ENCODE measurements around the gene PAK6. TPM values are rescaled to one million over a fixed set of nuclear protein-coding genes. Genes with fewer than 3 reads are reported as not detected.

The PAK6 gene
- total and polyA plus RNA-seq, 2 donors, result 0.38 to 1.3 TPM

DNA sequence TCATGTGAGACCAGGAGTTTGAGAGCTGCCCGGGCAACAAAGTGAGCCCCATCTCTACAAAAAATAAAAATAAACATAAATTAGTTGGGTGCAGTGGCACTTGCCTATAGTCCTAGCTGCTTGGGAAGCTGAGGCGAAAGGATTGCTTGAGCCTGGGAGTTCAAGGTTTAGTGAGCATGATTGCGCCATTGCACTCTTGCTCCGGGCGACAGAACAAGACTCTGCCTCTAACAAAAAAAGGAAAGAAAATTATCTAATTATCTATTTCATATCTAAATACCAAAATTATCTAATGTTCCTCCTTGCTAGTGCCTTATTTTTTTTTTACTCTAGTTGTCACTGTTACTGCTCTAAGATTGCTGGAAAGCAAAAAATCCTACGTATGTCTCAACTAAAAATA is 16.7 kb upstream of the PAK6 start:
- Histone ChIP-seq H3K36me3 (ENCODE audit: control insufficient read depth in 2 of 2, insufficient read depth in 2 of 2, low read length in 1 of 2) (peaks cover 18 to 85% of the 10 kb centered on the region in 2 donors), H3K27ac (ENCODE audit: low read depth in 1 of 2, low read length in 1 of 2) (no peak overlapping the region), H3K9me3 (ENCODE audit: control insufficient read depth in 2 of 2, insufficient read depth in 1 of 2, low read length in 1 of 2) (no peaks in the 10 kb centered on the region), H3K27me3 (ENCODE audit: control insufficient read depth in 2 of 2, insufficient read depth in 1 of 2, low read length in 1 of 2) (no peaks in the 10 kb centered on the region), H3K4me1 (ENCODE audit: control insufficient read depth in 2 of 2, insufficient read depth in 2 of 2, low read length in 2 of 2) (no peaks in the 10 kb centered on the region), H3K4me3 (ENCODE audit: low read length in 2 of 2) (no peak overlapping the region)
- DNase-seq (ENCODE audit: low read depth in 6 of 9, low spot score in 9 of 9), result no peak
- 97% methylated on average over 6 of the region's 6 CpGs for WGBS

DNA sequence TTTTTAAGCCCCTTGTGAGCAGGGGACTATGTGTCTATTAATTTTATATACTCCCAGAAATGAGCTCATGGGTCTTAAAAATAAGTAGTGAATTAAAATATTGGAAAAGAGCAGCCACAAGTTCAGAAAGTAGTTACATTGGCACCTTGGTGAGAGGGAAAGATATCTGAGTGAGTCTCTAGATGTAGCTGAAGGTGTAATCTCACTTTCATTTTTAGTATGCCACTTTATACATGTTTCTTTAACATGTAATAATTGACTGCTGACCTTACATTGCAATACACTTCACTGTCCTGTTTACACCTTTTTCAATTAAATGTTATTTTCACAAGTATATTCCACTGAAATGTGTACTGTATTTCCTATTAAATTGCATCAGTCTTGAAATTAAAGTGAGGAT is 12.1 kb upstream of the PAK6 start:
- H3K4me3 ChIP-seq (ENCODE audit: low read length in 2 of 2), result no peak overlapping the region
- H3K27me3 ChIP-seq (ENCODE audit: control insufficient read depth in 2 of 2, insufficient read depth in 1 of 2, low read length in 1 of 2), result no peaks in the 10 kb centered on the region
- H3K9me3 ChIP-seq (ENCODE audit: control insufficient read depth in 2 of 2, insufficient read depth in 1 of 2, low read length in 1 of 2), result no peaks in the 10 kb centered on the region
- H3K4me1 ChIP-seq (ENCODE audit: control insufficient read depth in 2 of 2, insufficient read depth in 2 of 2, low read length in 2 of 2), result no peaks in the 10 kb centered on the region
- H3K36me3 ChIP-seq (ENCODE audit: control insufficient read depth in 2 of 2, insufficient read depth in 2 of 2, low read length in 1 of 2), result peaks cover 40 to 83% of the 10 kb centered on the region in 2 donors
- DNase-seq (ENCODE audit: low read depth in 6 of 9, low spot score in 9 of 9), result no peak
- no peak overlapping the region for H3K27ac ChIP-seq (ENCODE audit: low read depth in 1 of 2, low read length in 1 of 2)

- Histone ChIP-seq H3K27me3 (ENCODE audit: control insufficient read depth in 2 of 2, insufficient read depth in 1 of 2, low read length in 1 of 2) (no peaks in the 10 kb centered on the region), H3K4me1 (ENCODE audit: control insufficient read depth in 2 of 2, insufficient read depth in 2 of 2, low read length in 2 of 2) (no peaks in the 10 kb centered on the region), H3K4me3 (ENCODE audit: low read length in 2 of 2) (no peak overlapping the region), H3K27ac (ENCODE audit: low read depth in 1 of 2, low read length in 1 of 2) (no peak overlapping the region), H3K9me3 (ENCODE audit: control insufficient read depth in 2 of 2, insufficient read depth in 1 of 2, low read length in 1 of 2) (no peaks in the 10 kb centered on the region), H3K36me3 (ENCODE audit: control insufficient read depth in 2 of 2, insufficient read depth in 2 of 2, low read length in 1 of 2) (peaks cover 50 to 80% of the 10 kb centered on the region in 2 donors)
- no peak for DNase-seq (ENCODE audit: low read depth in 6 of 9, low spot score in 9 of 9)
- 99% methylated on average over 5 of the region's 5 CpGs for WGBS
These were observed 9.5 kb upstream of the PAK6 start for GRCh38 chr15:40229316-40229715.

DNA sequence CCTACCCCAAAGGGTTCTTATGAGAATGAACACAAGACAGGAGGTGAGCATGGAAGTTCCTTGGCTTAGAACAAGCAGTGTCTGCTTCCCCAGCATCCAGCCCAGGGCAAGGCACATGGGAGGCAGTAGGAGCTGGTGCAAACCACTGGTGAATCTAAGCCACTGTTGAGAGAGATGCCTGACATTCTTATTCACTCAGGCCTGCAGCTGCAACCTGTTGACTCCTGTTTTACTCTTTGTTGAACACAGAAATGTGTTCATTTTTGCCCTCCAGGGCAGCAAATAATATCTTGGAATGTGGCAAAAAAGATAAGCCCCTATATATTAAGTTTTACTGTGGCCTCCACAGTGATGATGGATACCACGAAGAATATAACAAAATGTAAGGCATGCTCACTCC is 8.9 kb upstream of the PAK6 start:
- WGBS, result 100% methylated on average over 1 of the region's 1 CpG
- no peak overlapping the region for H3K27ac ChIP-seq (ENCODE audit: low read depth in 1 of 2, low read length in 1 of 2)
- H3K4me1 ChIP-seq (ENCODE audit: control insufficient read depth in 2 of 2, insufficient read depth in 2 of 2, low read length in 2 of 2), result peaks cover 0 to 2% of the 10 kb centered on the region in 2 donors
- no peaks in the 10 kb centered on the region for H3K9me3 ChIP-seq (ENCODE audit: control insufficient read depth in 2 of 2, insufficient read depth in 1 of 2, low read length in 1 of 2)
- H3K27me3 ChIP-seq (ENCODE audit: control insufficient read depth in 2 of 2, insufficient read depth in 1 of 2, low read length in 1 of 2), result no peaks in the 10 kb centered on the region
- DNase-seq (ENCODE audit: low read depth in 6 of 9, low spot score in 9 of 9), result no peak
- H3K36me3 ChIP-seq (ENCODE audit: control insufficient read depth in 2 of 2, insufficient read depth in 2 of 2, low read length in 1 of 2), result peaks cover 47 to 78% of the 10 kb centered on the region in 2 donors
- no peak overlapping the region for H3K4me3 ChIP-seq (ENCODE audit: low read length in 2 of 2)

DNA sequence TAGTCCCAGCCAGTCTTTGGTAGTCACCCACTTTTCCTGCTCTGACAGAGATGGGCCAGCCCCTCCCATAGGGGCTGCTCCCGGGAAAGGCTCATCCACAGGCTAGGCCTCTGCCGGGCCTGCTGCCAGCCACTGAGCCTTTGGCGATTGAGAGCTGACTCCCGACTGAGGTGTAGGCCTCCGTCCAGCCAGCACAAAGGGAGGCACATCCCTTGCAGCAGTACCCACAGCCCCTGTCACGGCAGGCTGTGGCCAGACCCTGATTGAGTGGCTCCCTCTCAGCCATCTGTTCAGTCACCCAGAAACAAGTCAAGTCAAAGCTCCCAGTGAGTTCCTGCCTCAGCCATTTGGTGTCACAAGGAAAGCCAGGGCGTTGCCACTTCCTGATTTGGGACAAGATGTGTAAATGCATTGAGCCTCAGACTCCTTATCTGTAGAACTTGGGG is 6.2 kb upstream of the PAK6 start:
- 94% methylated on average over 7 of the region's 7 CpGs for WGBS
- DNase-seq (ENCODE audit: low read depth in 6 of 9, low spot score in 9 of 9), result no peak
- H3K4me3 ChIP-seq (ENCODE audit: low read length in 2 of 2), result no peak overlapping the region
- H3K9me3 ChIP-seq (ENCODE audit: control insufficient read depth in 2 of 2, insufficient read depth in 1 of 2, low read length in 1 of 2), result no peaks in the 10 kb centered on the region
- H3K36me3 ChIP-seq (ENCODE audit: control insufficient read depth in 2 of 2, insufficient read depth in 2 of 2, low read length in 1 of 2), result peaks cover 41 to 62% of the 10 kb centered on the region in 2 donors
- H3K4me1 ChIP-seq (ENCODE audit: control insufficient read depth in 2 of 2, insufficient read depth in 2 of 2, low read length in 2 of 2), result peaks cover 0 to 4% of the 10 kb centered on the region in 2 donors
- no peak overlapping the region for H3K27ac ChIP-seq (ENCODE audit: low read depth in 1 of 2, low read length in 1 of 2)
- H3K27me3 ChIP-seq (ENCODE audit: control insufficient read depth in 2 of 2, insufficient read depth in 1 of 2, low read length in 1 of 2), result no peaks in the 10 kb centered on the region

GRCh38 chr15:40233727-40234577 is 4.9 kb upstream of the PAK6 start:
- DNase-seq (ENCODE audit: low read depth in 6 of 9, low spot score in 9 of 9), result no peak
- Histone ChIP-seq H3K36me3 (ENCODE audit: control insufficient read depth in 2 of 2, insufficient read depth in 2 of 2, low read length in 1 of 2) (peaks cover 37 to 51% of the 10 kb centered on the region in 2 donors), H3K27me3 (ENCODE audit: control insufficient read depth in 2 of 2, insufficient read depth in 1 of 2, low read length in 1 of 2) (peaks cover 0 to 10% of the 10 kb centered on the region in 2 donors), H3K27ac (ENCODE audit: low read depth in 1 of 2, low read length in 1 of 2) (no peak overlapping the region), H3K4me1 (ENCODE audit: control insufficient read depth in 2 of 2, insufficient read depth in 2 of 2, low read length in 2 of 2) (peaks cover 5 to 13% of the 10 kb centered on the region in 2 donors), H3K9me3 (ENCODE audit: control insufficient read depth in 2 of 2, insufficient read depth in 1 of 2, low read length in 1 of 2) (no peaks in the 10 kb centered on the region), H3K4me3 (ENCODE audit: low read length in 2 of 2) (no peak overlapping the region)
- WGBS, result 98% methylated on average over 11 of the region's 11 CpGs

GRCh38 chr15:40234783-40235182 is 4.1 kb upstream of the PAK6 start:
- no peaks in the 10 kb centered on the region for H3K9me3 ChIP-seq (ENCODE audit: control insufficient read depth in 2 of 2, insufficient read depth in 1 of 2, low read length in 1 of 2)
- DNase-seq (ENCODE audit: low read depth in 6 of 9, low spot score in 9 of 9), result no peak
- peak overlapping the region in 1 of 2 donors; percentile 48 for H3K27ac ChIP-seq (ENCODE audit: low read depth in 1 of 2, low read length in 1 of 2)
- peaks cover 7 to 17% of the 10 kb centered on the region in 2 donors for H3K4me1 ChIP-seq (ENCODE audit: control insufficient read depth in 2 of 2, insufficient read depth in 2 of 2, low read length in 2 of 2)
- H3K27me3 ChIP-seq (ENCODE audit: control insufficient read depth in 2 of 2, insufficient read depth in 1 of 2, low read length in 1 of 2), result peaks cover 0 to 18% of the 10 kb centered on the region in 2 donors
- 54% methylated on average over 4 of the region's 4 CpGs for WGBS
- peaks cover 30 to 42% of the 10 kb centered on the region in 2 donors for H3K36me3 ChIP-seq (ENCODE audit: control insufficient read depth in 2 of 2, insufficient read depth in 2 of 2, low read length in 1 of 2)
- H3K4me3 ChIP-seq (ENCODE audit: low read length in 2 of 2), result no peak overlapping the region

DNA sequence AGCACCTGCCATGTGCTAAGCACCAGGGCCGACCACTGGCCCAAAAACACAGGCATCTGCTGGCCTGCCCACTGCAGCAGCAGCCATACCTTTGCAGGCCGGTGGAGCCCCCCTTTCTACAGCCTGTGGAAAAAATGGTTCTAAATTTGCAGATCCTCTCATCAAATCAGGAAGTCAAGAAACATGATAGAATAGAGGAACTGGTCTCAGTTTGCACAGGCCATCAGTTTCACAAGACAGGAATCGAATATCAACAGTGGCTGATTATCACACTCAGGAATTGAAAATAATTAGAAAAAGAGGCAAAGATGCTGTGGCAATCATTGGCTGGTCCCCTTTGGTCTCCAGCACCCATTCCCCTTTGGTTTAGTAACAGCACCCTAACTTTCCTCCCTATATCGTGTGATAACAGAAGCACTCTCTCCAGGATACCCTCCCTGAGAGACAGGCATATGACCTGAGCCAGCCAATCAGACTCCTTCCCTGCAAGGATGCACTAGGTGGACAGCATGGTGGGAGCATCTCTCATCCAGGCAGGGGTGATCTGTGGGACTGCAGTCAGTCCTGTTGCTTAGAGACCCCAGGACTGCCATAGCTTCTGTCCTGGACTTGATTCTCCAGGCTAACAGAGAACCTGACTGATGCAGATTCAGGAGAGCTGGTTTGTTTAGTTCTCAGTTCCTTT is 3.5 kb upstream of the PAK6 start:
- Histone ChIP-seq H3K9me3 (ENCODE audit: control insufficient read depth in 2 of 2, insufficient read depth in 1 of 2, low read length in 1 of 2) (no peaks in the 10 kb centered on the region), H3K36me3 (ENCODE audit: control insufficient read depth in 2 of 2, insufficient read depth in 2 of 2, low read length in 1 of 2) (peaks cover 27 to 38% of the 10 kb centered on the region in 2 donors), H3K27me3 (ENCODE audit: control insufficient read depth in 2 of 2, insufficient read depth in 1 of 2, low read length in 1 of 2) (peaks cover 0 to 24% of the 10 kb centered on the region in 2 donors), H3K27ac (ENCODE audit: low read depth in 1 of 2, low read length in 1 of 2) (no peak overlapping the region), H3K4me1 (ENCODE audit: control insufficient read depth in 2 of 2, insufficient read depth in 2 of 2, low read length in 2 of 2) (peaks cover 7 to 20% of the 10 kb centered on the region in 2 donors), H3K4me3 (ENCODE audit: low read length in 2 of 2) (no peak overlapping the region)
- DNase-seq (ENCODE audit: low read depth in 6 of 9, low spot score in 9 of 9), result no peak
- WGBS, result 50% methylated on average over 4 of the region's 4 CpGs

GRCh38 chr15:40239404-40239692 is 485 bp downstream of the PAK6 start:
- Histone ChIP-seq H3K9me3 (ENCODE audit: control insufficient read depth in 2 of 2, insufficient read depth in 1 of 2, low read length in 1 of 2) (no peaks in the 10 kb centered on the region), H3K4me3 (ENCODE audit: low read length in 2 of 2) (peak overlapping the region in 1 of 2 donors; percentile 32), H3K4me1 (ENCODE audit: control insufficient read depth in 2 of 2, insufficient read depth in 2 of 2, low read length in 2 of 2) (peaks cover 7 to 20% of the 10 kb centered on the region in 2 donors), H3K27me3 (ENCODE audit: control insufficient read depth in 2 of 2, insufficient read depth in 1 of 2, low read length in 1 of 2) (peaks cover 0 to 31% of the 10 kb centered on the region in 2 donors), H3K36me3 (ENCODE audit: control insufficient read depth in 2 of 2, insufficient read depth in 2 of 2, low read length in 1 of 2) (peaks cover 3 to 4% of the 10 kb centered on the region in 2 donors), H3K27ac (ENCODE audit: low read depth in 1 of 2, low read length in 1 of 2) (no peak overlapping the region)
- DNase-seq (ENCODE audit: low read depth in 6 of 9, low spot score in 9 of 9), result no peak
- WGBS, result 65% methylated on average over 5 of the region's 5 CpGs

Data from thymus (tissue), 11 donors.